ENCODE results near the gene LHCGR.

- TF ChIP-seq POLR2A (IDR thresholded peaks at IDR 0.05), result no peak
- TF ChIP-seq, protein P1, sequence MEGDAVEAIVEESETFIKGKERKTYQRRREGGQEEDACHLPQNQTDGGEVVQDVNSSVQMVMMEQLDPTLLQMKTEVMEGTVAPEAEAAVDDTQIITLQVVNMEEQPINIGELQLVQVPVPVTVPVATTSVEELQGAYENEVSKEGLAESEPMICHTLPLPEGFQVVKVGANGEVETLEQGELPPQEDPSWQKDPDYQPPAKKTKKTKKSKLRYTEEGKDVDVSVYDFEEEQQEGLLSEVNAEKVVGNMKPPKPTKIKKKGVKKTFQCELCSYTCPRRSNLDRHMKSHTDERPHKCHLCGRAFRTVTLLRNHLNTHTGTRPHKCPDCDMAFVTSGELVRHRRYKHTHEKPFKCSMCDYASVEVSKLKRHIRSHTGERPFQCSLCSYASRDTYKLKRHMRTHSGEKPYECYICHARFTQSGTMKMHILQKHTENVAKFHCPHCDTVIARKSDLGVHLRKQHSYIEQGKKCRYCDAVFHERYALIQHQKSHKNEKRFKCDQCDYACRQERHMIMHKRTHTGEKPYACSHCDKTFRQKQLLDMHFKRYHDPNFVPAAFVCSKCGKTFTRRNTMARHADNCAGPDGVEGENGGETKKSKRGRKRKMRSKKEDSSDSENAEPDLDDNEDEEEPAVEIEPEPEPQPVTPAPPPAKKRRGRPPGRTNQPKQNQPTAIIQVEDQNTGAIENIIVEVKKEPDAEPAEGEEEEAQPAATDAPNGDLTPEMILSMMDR (IDR thresholded peaks at IDR 0.05), result no peak
Observed at GRCh38 chr2:48725696-48726494, 29.6 kb downstream of the LHCGR start.

Measured in lower leg skin (tissue), 3 donors.